PC-3 (cell line): ENCODE measurements around the gene HILPDA.

ENCODE experiments used
- CTCF ChIP-seq: fragments of 300-600 bp; sonication (generic); conservative IDR thresholded peaks from 2 replicates; pipeline ENCODE4 v1.5.1; 2017; ENCODE audit warnings: antibody characterized with exemption, low read depth, mild to moderate bottlenecking, low read length
- EZH2phosphoT487 ChIP-seq: fragments of 300-600 bp; sonication (generic); IDR thresholded peaks from 2 replicates; pipeline ENCODE4 v1.6.1; 2018; ENCODE audit warnings: mild to moderate bottlenecking, antibody characterized with exemption, low read length, borderline replicate concordance

GRCh38 chr7:128407751-128408708, 47.6 kb upstream of the HILPDA start:
- TF ChIP-seq CTCF (no peak), EZH2phosphoT487 (no peak)
